ENCODE data around the gene CDR2.
A peak's percentile ranks its signal among the peaks of the same experiment; 100 is the strongest.
"Not testable (repeated sequence)": the region's sequence is repeated elsewhere in the genome, so short reads cannot be mapped to it uniquely, and the experiment has no call there.

Gene CDR2

DNA sequence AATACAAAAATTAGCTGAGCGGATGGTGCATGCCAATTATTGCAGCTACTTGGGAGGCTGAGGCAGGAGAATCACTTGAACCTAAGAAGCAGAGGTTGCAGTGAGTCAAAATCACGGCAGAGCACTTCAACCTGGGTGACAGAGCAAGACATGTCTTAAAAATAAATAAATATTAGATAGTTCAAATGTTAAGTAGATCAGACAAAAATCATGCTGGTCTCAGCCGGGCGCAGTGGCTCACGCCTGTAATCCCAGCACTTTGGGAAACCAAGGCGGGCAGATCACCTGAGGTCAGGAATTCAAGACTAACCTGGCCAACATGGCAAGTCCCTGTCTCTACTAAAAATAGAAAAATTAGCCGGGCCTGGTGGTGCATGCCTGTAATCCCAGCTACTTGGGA, 73.0 kb downstream of the CDR2 start:
- not testable (repeated sequence) for DNase-seq

GRCh38 chr16:22300427-22301071, 73.9 kb downstream of the CDR2 start:
- DNase-seq, result no peak

DNA sequence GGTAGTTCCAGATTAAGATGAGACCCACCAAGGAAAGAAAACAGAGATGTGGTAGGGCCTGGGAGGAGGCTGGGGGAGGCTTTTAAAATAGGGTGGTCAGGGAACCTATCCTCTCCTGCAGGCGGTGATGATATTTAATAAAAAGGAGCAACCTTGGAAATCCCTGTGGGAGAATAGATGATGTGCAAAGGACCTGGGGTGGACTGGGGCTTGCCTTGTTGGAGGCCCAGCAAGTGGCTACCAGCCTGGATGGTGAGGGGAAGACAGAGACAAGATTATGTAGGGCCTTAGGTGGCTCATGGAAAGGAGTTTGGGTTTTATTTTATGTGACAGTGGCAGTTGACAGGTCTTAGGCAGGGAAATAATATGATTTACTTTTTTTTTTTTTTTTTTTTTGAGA, 75.4 kb downstream of the CDR2 start:
- no peak for DNase-seq

DNA sequence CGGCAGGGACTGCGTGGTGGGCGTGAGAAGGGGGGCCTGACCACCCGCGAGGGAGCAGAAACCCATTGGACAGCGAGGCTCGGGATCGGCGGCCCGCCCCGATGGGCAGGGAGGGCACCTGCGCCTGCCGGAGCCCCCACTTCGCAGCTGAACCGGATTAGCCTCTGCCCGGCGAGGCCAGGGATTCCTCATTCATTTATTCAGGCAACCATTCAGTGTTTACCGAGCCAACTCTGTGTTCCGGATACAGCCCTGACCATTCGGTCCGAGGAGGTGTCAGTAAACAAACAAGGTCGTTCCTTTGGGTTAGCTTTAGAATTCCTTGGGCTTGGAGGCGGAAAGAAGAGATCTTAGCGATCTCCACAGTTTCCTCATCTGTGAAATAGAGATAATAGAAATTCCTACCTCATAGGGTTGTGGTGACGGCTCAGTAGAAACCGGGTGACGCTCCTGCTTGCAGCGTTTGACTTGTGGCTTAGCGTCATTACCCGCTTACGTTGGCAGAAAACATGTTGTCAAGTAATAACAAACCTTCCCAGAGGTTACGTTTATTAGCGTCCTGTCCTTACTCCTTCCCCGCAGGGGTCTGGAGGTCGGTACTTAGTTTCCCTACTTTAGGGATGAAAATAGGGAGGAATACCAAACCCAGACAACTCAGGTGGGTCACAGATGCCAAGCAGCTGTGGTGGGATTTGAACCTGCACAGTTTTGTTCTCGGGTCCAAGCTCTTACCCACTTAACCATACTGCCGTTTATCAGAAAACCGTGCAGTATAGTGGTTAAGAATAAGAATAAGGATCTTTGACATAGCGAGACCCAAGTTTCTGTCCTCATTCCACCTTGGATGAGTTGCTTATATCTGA, 76.3 kb downstream of the CDR2 start:
- DNase-seq, result peak; percentile 87

GRCh38 chr16:22297114-22297870, 77.1 kb downstream of the CDR2 start, which contains the start of gene POLR3E:
TSS of gene POLR3E (plus strand) at chr16:22297409. CDS start at chr16:22302969, 5,560 bp downstream.
- DNase-seq, result peak; percentile 90

GRCh38 chr16:22296225-22297113, 78.0 kb downstream of the CDR2 start:
- no peak for DNase-seq

Data from NCI-H226 (cell line).